GM20000 (cell line): Measurements from ENCODE around the gene SCARF1.
"Not testable (repeated sequence)": the region's sequence is repeated elsewhere in the genome, so short reads cannot be mapped to it uniquely, and the experiment has no call there.

Source experiments
- DNase-seq: peaks from one replicate; pipeline ENCODE4 v3.0.0; 2012; ENCODE audit warnings: low spot score
- TF ChIP-seq, protein P1 (sequence below): IDR thresholded peaks from 2 replicates; pipeline ENCODE4 v1.5.1; 2012; ENCODE audit warnings: mild to moderate bottlenecking, control low read depth; ENCODE audit errors: extremely low read depth, missing control alignments

SCARF1 gene, protein sequence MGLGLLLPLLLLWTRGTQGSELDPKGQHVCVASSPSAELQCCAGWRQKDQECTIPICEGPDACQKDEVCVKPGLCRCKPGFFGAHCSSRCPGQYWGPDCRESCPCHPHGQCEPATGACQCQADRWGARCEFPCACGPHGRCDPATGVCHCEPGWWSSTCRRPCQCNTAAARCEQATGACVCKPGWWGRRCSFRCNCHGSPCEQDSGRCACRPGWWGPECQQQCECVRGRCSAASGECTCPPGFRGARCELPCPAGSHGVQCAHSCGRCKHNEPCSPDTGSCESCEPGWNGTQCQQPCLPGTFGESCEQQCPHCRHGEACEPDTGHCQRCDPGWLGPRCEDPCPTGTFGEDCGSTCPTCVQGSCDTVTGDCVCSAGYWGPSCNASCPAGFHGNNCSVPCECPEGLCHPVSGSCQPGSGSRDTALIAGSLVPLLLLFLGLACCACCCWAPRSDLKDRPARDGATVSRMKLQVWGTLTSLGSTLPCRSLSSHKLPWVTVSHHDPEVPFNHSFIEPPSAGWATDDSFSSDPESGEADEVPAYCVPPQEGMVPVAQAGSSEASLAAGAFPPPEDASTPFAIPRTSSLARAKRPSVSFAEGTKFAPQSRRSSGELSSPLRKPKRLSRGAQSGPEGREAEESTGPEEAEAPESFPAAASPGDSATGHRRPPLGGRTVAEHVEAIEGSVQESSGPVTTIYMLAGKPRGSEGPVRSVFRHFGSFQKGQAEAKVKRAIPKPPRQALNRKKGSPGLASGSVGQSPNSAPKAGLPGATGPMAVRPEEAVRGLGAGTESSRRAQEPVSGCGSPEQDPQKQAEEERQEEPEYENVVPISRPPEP

DNA sequence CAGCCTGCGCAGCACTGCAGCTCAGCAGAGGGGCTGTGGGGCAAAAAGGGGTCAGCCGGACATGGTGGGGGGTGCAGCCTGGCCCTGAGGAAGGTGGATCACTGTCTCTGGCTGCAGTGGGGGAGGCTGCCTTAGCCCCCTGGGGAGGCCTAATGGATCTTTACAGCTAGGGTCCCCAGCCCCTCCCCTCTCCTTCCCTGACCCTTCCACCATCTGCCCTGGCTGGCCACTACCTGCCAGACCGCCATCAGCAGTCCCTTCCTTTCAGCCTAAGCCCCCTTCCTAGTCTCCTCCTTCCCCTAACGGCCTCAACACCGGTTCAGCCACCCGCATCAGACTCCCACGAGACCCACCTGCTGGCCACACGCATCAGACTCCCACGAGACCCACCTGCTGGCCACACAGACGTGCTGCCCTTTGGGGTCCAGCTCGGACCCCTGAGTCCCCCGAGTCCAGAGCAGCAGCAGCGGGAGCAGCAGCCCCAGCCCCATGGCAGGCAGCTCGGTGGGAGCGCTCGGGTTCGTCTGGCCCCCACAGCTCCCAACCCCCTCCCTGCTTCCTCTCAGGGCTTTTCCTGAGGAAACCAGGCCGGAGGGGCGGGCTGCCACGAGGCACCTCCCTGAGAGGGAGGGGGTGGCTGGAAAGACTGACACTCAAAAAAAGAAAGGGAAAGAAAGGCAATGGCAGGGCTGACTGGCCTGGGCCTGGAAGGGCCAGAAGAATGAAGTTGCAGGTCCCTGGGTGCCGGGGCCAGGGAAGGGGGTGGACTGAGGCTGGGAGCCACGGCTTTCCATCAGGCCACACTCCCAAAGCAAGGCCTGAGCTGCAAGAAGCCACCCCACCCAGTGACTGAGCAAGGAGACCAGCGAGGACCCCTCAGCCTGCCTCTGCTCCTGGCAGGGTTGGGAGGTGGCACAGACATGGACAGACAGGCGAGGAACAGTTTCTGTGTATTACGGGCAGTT, at the start of gene SCARF1:
SCARF1 (minus strand) TSS at position 526 of the 965 bp plus-strand sequence; CDS start at position 491, 35 bp downstream.
- TF ChIP-seq, protein P1, sequence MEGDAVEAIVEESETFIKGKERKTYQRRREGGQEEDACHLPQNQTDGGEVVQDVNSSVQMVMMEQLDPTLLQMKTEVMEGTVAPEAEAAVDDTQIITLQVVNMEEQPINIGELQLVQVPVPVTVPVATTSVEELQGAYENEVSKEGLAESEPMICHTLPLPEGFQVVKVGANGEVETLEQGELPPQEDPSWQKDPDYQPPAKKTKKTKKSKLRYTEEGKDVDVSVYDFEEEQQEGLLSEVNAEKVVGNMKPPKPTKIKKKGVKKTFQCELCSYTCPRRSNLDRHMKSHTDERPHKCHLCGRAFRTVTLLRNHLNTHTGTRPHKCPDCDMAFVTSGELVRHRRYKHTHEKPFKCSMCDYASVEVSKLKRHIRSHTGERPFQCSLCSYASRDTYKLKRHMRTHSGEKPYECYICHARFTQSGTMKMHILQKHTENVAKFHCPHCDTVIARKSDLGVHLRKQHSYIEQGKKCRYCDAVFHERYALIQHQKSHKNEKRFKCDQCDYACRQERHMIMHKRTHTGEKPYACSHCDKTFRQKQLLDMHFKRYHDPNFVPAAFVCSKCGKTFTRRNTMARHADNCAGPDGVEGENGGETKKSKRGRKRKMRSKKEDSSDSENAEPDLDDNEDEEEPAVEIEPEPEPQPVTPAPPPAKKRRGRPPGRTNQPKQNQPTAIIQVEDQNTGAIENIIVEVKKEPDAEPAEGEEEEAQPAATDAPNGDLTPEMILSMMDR, result no peak
- DNase-seq, result no peak

DNA sequence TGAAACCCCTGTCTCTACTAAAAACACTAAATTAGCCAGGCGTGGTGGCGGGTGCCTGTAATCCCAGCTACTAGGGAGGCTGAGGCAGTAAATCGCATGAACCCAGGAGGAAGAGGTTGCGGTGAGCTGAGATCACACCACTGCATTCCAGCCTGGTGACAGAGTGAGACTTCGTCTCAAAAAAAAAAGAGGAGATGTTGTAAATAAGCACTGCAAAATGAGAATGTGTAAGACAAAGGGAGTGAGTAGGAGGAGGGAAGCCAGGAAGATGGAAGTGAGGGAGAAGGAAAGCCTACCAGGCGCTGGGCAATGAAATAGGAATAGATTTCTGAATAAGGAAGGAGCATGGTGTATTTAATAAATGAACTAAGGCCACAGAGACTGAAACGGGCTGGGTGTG, 47.8 kb upstream of the SCARF1 start:
- DNase-seq, result no peak
- TF ChIP-seq, protein P1, result no peak

- TF ChIP-seq, protein P1, result no peak
- DNase-seq, result no peak
Observed at GRCh38 chr17:1690544-1691221, 45.2 kb upstream of the SCARF1 start.

DNA sequence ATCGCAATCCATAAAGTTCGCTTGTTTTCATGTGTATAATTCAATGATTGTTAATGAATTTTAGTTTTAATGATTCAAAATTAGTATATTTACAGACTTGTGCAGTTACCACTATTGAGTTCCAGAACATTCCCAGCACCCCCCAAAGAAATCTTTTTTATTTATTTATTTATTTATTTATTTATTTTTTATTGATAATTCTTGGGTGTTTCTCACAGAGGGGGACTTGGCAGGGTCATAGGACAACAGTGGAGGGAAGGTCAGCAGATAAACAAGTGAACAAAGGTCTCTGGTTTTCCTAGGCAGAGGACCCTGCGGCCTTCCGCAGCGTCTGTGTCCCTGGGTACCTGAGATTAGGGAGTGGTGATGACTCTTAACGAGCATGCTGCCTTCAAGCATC, 42.9 kb upstream of the SCARF1 start:
- not testable (repeated sequence) for DNase-seq

GRCh38 chr17:1686086-1686485, 40.6 kb upstream of the SCARF1 start:
- TF ChIP-seq, protein P1, result no peak

DNA sequence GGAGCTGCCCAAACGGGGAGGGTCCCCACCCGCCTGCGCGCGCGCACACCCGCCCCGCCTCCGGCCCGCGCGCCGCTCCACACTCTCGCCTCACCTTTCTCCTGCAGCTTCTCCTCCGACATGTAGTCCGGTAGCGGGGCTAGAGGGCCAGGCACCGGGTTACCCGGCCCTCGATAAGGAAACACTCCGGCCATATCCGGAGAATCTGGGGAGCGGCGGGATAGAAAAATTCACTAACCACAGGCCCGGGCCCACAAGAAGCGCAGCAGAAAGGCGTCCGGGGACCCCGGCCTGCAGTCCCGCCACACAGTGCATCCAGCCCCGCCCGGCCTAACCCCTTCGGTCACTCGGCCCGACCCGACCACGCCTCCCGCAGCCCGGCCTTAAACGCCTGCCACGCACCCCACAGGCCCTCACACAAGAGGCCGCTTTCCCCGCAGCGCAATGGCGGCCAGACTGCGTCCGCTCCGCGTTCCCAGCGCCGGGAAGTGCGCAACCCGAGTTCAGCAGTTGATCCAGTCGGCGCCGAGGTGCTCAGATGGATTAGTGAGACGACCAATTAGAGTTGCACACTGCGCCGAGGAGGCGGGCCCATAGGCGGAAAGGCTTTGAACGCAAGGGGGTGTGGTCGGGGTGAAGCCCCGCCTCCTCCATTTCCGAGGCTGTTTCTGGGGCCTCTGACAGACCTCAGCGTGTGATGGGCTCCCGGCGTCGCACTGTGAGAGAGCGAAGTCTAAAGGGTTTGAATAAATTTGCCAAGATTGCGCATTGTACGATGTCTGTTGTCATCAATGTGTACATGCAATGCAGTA, 39.1 kb upstream of the SCARF1 start, which contains the start of gene PRPF8:
PRPF8 (minus strand) TSS at position 490 of the 812 bp plus-strand sequence; CDS start at position 194, 296 bp downstream.
- peak; percentile 100 for DNase-seq
- TF ChIP-seq, protein P1, result no peak

More at GRCh38 chr17:1686086-1686485, 40.6 kb upstream of the SCARF1 start:
- no peak for DNase-seq
